IPS-18a (cell line): ENCODE data around the gene PDZD2.
A peak's percentile ranks its signal among the peaks of the same experiment; 100 is the strongest.

Experiments
- H3K27ac ChIP-seq: one replicate; pipeline ENCODE4 v1.5.1; 2013; ENCODE audit warnings: low read length
- H3K27me3 ChIP-seq: one replicate; pipeline ENCODE4 v1.6.1; 2013; ENCODE audit warnings: mild to moderate bottlenecking, low read length; ENCODE audit not compliant: control insufficient read depth, insufficient read depth
- H3K36me3 ChIP-seq: one replicate; pipeline ENCODE4 v1.6.1; 2013; ENCODE audit warnings: low read depth, low read length; ENCODE audit not compliant: control insufficient read depth
- H3K4me1 ChIP-seq: one replicate; pipeline ENCODE4 v1.6.1; 2013; ENCODE audit warnings: low read depth, low read length; ENCODE audit not compliant: control insufficient read depth
- H3K4me3 ChIP-seq: one replicate; pipeline ENCODE4 v1.5.1; 2013; ENCODE audit warnings: low read length
- H3K9ac ChIP-seq: one replicate; pipeline ENCODE4 v1.6.1; 2013; ENCODE audit warnings: mild to moderate bottlenecking, low read length, moderate library complexity
- H3K9me3 ChIP-seq: one replicate; pipeline ENCODE4 v1.6.1; 2013; ENCODE audit warnings: low read depth, low read length; ENCODE audit not compliant: control insufficient read depth

Gene PDZD2

GRCh38 chr5:31614151-31615020 is 24.5 kb upstream of the PDZD2 start:
- Histone ChIP-seq H3K27me3 (no peaks in the 10 kb centered on the region), H3K4me3 (no peak overlapping the region), H3K4me1 (peaks cover 16% of the 10 kb centered on the region)

DNA sequence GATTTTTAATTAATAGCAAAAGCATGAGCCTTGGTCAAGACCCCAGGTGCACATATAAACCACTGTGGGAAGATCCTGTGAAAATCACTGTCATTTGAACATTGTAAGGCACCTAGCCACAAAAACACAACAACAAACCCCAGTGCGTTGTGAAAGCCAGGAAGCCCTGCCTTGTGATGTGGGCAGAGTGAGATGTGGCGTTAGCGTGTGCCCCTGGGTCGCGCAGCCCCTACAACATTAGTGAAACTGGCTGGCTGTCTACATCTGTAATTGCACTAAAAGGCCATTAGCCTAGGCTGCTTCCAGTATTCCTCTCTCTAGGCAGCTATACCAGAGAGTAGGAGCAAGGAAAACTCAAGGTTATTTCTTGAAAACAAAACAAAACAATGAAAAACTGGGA is 21.1 kb upstream of the PDZD2 start:
- peaks cover 21% of the 10 kb centered on the region for H3K4me1 ChIP-seq
- H3K4me3 ChIP-seq = no peak overlapping the region
- no peaks in the 10 kb centered on the region for H3K9me3 ChIP-seq
- no peak overlapping the region for H3K27ac ChIP-seq
- no peak overlapping the region for H3K9ac ChIP-seq
- no peaks in the 10 kb centered on the region for H3K27me3 ChIP-seq
- no peaks in the 10 kb centered on the region for H3K36me3 ChIP-seq

More at GRCh38 chr5:31614151-31615020, 24.5 kb upstream of the PDZD2 start:
- Histone ChIP-seq H3K9ac (no peak overlapping the region), H3K27ac (no peak overlapping the region), H3K9me3 (no peaks in the 10 kb centered on the region), H3K36me3 (no peaks in the 10 kb centered on the region)

DNA sequence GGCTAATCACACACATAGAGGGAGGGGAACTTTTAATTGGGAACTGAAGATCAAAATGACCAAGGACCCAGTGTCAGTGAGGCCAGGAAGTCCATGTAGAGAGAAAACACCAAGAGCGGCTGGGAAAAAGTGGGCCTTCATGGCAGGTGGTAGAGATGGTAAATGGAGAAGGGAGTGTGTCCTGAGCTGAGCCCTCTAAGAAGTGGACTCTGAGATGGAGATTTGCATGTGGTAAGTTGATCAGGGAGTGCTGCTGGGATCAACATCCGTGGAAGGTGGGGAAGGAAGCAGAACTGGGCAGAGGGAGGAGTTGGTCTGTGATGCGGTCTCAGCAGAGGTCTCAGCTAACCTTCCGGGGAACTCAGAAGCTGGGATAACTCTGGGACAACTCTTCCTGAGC is 18.9 kb upstream of the PDZD2 start:
- no peak overlapping the region for H3K27ac ChIP-seq
- no peaks in the 10 kb centered on the region for H3K9me3 ChIP-seq
- no peak overlapping the region for H3K9ac ChIP-seq
- no peaks in the 10 kb centered on the region for H3K27me3 ChIP-seq
- H3K36me3 ChIP-seq = no peaks in the 10 kb centered on the region
- peaks cover 13% of the 10 kb centered on the region for H3K4me1 ChIP-seq
- H3K4me3 ChIP-seq = no peak overlapping the region

- Histone ChIP-seq H3K9me3 (no peaks in the 10 kb centered on the region), H3K4me3 (no peak overlapping the region), H3K4me1 (peaks cover 9% of the 10 kb centered on the region), H3K36me3 (no peaks in the 10 kb centered on the region), H3K9ac (no peak overlapping the region), H3K27me3 (no peaks in the 10 kb centered on the region), H3K27ac (no peak overlapping the region)
Observed at GRCh38 chr5:31623249-31623648, 15.7 kb upstream of the PDZD2 start.

- Histone ChIP-seq H3K27ac (no peak overlapping the region), H3K4me3 (no peak overlapping the region), H3K36me3 (no peaks in the 10 kb centered on the region), H3K9ac (no peak overlapping the region), H3K9me3 (no peaks in the 10 kb centered on the region), H3K4me1 (no peaks in the 10 kb centered on the region), H3K27me3 (no peaks in the 10 kb centered on the region)
Observed at GRCh38 chr5:31625394-31625793, 13.5 kb upstream of the PDZD2 start.

GRCh38 chr5:31626156-31626555 is 12.8 kb upstream of the PDZD2 start:
- H3K27me3 ChIP-seq = no peaks in the 10 kb centered on the region
- no peaks in the 10 kb centered on the region for H3K4me1 ChIP-seq
- no peaks in the 10 kb centered on the region for H3K36me3 ChIP-seq
- no peak overlapping the region for H3K9ac ChIP-seq
- H3K27ac ChIP-seq = no peak overlapping the region
- no peak overlapping the region for H3K4me3 ChIP-seq
- no peaks in the 10 kb centered on the region for H3K9me3 ChIP-seq

DNA sequence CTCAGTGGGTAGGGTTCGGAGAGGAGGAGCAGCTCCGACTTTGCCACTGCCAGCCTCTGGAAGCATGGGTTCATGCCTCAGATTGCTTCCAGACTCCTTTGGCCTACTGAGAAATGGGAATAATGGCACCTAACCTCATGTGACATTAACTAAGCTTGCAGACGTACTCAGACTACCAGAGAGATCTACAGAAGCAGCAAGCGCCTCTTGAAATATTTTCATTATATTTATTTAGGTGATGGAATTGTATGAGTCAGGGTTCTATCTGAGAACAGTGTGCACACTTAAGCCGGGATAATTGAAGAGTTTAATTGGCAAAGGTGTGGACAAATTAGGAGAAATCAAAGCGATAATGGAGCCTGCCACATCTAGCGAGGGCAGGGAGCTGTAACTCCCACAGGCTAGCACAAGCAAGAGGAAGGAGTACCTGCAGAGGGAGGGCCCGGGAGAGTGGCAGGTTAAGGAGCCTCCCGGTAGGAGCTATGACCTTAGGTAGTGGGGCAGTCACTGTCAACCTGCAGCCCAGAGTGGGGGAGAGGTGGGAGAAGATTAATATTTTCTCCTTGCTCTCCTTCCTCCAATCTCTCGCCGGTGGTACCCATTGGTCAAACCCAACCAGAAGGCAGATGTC is 12.2 kb upstream of the PDZD2 start:
- Histone ChIP-seq H3K4me3 (no peak overlapping the region), H3K9me3 (no peaks in the 10 kb centered on the region), H3K27ac (no peak overlapping the region), H3K36me3 (no peaks in the 10 kb centered on the region), H3K4me1 (no peaks in the 10 kb centered on the region), H3K27me3 (no peaks in the 10 kb centered on the region), H3K9ac (no peak overlapping the region)

GRCh38 chr5:31630931-31631330 is 8.0 kb upstream of the PDZD2 start:
- Histone ChIP-seq H3K4me3 (no peak overlapping the region), H3K9me3 (no peaks in the 10 kb centered on the region), H3K4me1 (no peaks in the 10 kb centered on the region), H3K27ac (no peak overlapping the region), H3K27me3 (no peaks in the 10 kb centered on the region), H3K9ac (no peak overlapping the region), H3K36me3 (no peaks in the 10 kb centered on the region)

DNA sequence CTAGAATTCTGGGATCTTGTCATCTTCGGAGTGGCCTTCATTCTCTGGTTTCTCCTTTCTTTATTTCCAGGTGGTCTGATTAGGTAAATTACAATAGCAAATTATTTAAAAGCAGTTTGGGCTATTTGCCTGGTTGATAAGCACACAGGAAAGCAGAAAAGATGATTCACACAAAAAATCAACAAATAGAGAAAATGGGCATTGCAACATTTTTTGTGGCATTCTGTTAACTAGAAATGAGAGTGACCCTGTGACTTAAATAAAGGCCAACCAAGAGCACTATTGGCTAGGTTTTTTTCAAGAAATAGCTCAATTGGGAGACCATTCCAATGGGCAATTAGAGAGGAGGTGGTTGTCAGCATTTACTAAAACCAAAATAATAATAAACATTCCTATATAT is 6.5 kb upstream of the PDZD2 start:
- Histone ChIP-seq H3K36me3 (no peaks in the 10 kb centered on the region), H3K9ac (no peak overlapping the region), H3K4me3 (no peak overlapping the region), H3K27me3 (peaks cover 4% of the 10 kb centered on the region), H3K4me1 (no peaks in the 10 kb centered on the region), H3K9me3 (no peaks in the 10 kb centered on the region), H3K27ac (no peak overlapping the region)

DNA sequence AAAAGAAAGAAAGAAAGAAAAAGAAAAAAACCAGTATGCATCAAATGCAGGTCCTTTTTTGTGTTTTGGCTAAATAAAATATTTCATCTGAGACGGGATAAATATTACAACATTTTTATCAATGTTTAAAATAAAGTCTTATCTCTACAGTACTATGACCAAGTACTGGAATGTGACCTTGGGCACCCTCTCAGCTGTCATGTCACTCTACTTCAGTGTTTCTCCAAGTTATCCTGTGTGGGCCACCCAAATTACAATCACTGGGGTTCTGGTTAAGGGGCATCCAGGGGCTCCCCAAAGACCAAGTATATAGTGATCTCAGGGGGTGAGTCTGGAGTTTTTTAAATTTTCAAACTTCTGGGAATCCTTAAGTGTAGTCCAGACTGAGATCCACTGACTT is 3.5 kb upstream of the PDZD2 start:
- Histone ChIP-seq H3K9me3 (no peaks in the 10 kb centered on the region), H3K27me3 (peaks cover 25% of the 10 kb centered on the region), H3K36me3 (no peaks in the 10 kb centered on the region), H3K27ac (no peak overlapping the region), H3K4me3 (no peak overlapping the region), H3K4me1 (peaks cover 13% of the 10 kb centered on the region), H3K9ac (no peak overlapping the region)

- peaks cover 38% of the 10 kb centered on the region for H3K27me3 ChIP-seq
- H3K36me3 ChIP-seq = no peaks in the 10 kb centered on the region
- no peaks in the 10 kb centered on the region for H3K9me3 ChIP-seq
- H3K4me1 ChIP-seq = peaks cover 13% of the 10 kb centered on the region
- peak overlapping the region; percentile 79 for H3K4me3 ChIP-seq
- no peak overlapping the region for H3K27ac ChIP-seq
- H3K9ac ChIP-seq = no peak overlapping the region
Observed at GRCh38 chr5:31637851-31638250, 1.1 kb upstream of the PDZD2 start.

DNA sequence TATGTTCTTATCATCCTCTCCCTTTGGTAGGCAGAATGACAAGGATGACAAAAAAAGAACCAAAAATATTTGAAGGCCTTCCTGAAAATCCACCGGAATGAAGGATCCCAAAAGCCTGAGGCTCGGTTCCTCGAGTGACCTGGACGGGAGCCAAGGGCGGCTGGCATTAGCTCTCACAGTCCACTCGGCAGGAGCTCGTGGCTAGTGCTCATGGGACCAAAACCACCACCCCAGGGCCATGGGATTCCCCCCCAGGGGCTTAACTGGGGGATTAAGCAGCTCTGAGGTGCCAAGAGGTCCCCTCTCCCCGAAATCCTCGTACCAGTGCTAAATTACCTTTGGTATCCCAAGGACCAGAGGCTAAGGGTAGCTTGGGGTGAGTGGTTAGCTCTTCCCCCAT is 586 bp upstream of the PDZD2 start:
- Histone ChIP-seq H3K9ac (peak overlapping the region; percentile 27), H3K4me1 (peaks cover 13% of the 10 kb centered on the region), H3K27ac (no peak overlapping the region), H3K27me3 (peaks cover 38% of the 10 kb centered on the region), H3K36me3 (no peaks in the 10 kb centered on the region), H3K9me3 (no peaks in the 10 kb centered on the region), H3K4me3 (peak overlapping the region; percentile 79)
